BLaER1 treated with 17β-estradiol and CSF1 and Interleukin-3, amounts not matched to agents 10 nM and 100 nM (cell line): ENCODE data around the gene STARD13.

ENCODE experiments used
- H3K27ac ChIP-seq, 11 experiments: shearing (Covaris generic); formaldehyde crosslinking; 2 replicates each; pipeline ENCODE4 v1.8.1; 2022
- H3K27me3 ChIP-seq, 11 experiments: shearing (Covaris generic); formaldehyde crosslinking; 2 replicates each; pipeline ENCODE4 v1.8.1; 2022
- H3K36me3 ChIP-seq, 11 experiments: shearing (Covaris generic); formaldehyde crosslinking; 2 replicates each; pipeline ENCODE4 v1.8.1; 2022
- H3K4me1 ChIP-seq, 10 experiments: shearing (Covaris generic); formaldehyde crosslinking; 2 replicates each; pipeline ENCODE4 v1.8.1; 2022
- H3K4me2 ChIP-seq, 11 experiments: shearing (Covaris generic); formaldehyde crosslinking; 2 replicates each; pipeline ENCODE4 v1.8.1; 2022
- H3K4me3 ChIP-seq, 10 experiments: shearing (Covaris generic); formaldehyde crosslinking; 2 replicates each; pipeline ENCODE4 v1.8.1; 2022
- H3K9ac ChIP-seq, 11 experiments: shearing (Covaris generic); formaldehyde crosslinking; 2 replicates each; pipeline ENCODE4 v1.8.1; 2022
- H3K9me3 ChIP-seq, 11 experiments: shearing (Covaris generic); formaldehyde crosslinking; replicated peaks in 1 of 11; 2 replicates each; pipeline ENCODE4 v1.8.1; 2022
- H4K20me1 ChIP-seq, 11 experiments: shearing (Covaris generic); formaldehyde crosslinking; 2 replicates each; pipeline ENCODE4 v1.8.1; 2022
- Cebpa-rat ChIP-seq, 11 experiments: shearing (Covaris generic); IDR thresholded peaks; 2 replicates each; pipeline ENCODE4 v1.8.1; 2022

STARD13 gene

DNA sequence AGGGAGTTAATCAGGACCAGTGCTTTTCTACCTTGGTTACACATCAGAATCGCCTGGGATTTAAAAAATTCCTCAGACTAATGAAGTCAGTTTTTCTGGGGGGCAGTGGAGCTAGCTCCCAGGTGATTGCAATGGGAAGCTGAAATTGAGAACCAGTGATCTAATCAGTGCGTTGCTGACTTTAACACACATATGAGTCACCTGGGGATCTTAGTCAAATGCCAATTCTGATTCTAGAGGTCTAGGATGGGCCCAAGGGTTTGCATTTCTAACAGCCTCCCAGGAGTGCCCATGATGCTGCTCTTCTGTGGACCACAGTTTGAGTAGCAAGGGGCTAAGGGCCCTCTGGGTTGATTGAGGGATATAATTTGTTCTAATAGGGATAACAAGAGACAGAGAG is 214.8 kb downstream of the STARD13 start:
- Histone ChIP-seq H3K4me3 (no peak overlapping the region), H3K36me3 (no peaks in the 10 kb centered on the region), H3K9me3 (peaks cover 0 to 11% (median 0%) of the 10 kb centered on the region in 11 experiments; a peak in 1 of 22 replicates), H3K4me2 (no peak overlapping the region), H3K27ac (no peak overlapping the region), H3K4me1 (no peaks in the 10 kb centered on the region), H3K9ac (no peak overlapping the region), H4K20me1 (no peaks in the 10 kb centered on the region), H3K27me3 (no peaks in the 10 kb centered on the region)
- no peak for TF ChIP-seq Cebpa-rat (IDR thresholded peaks at IDR 0.05)

DNA sequence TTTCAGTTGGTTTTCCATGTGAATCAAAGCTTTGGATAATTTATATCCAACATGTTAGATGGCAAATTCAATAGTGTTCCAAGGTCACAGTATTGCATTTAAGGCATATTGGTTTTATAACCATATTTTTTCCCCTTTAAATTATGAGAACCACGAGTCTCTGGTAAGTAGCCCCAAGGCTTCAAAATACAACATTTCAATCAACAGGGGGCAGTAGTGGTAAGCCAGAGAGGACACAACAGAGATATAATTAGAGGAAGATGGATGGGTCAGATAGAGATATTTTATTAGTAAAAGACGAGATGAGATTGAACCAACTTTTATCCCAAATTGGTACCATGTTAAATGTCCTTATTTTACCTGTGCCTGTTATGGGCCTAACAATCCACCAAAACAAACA is 216.2 kb downstream of the STARD13 start:
- Histone ChIP-seq H3K4me2 (no peak overlapping the region), H3K27ac (no peak overlapping the region), H3K9ac (no peak overlapping the region), H3K36me3 (no peaks in the 10 kb centered on the region), H3K27me3 (no peaks in the 10 kb centered on the region), H4K20me1 (no peaks in the 10 kb centered on the region), H3K4me1 (no peaks in the 10 kb centered on the region), H3K4me3 (no peak overlapping the region), H3K9me3 (peaks cover 0 to 11% (median 0%) of the 10 kb centered on the region in 11 experiments; a peak in 1 of 22 replicates)
- TF ChIP-seq Cebpa-rat (IDR thresholded peaks at IDR 0.05), result no peak

DNA sequence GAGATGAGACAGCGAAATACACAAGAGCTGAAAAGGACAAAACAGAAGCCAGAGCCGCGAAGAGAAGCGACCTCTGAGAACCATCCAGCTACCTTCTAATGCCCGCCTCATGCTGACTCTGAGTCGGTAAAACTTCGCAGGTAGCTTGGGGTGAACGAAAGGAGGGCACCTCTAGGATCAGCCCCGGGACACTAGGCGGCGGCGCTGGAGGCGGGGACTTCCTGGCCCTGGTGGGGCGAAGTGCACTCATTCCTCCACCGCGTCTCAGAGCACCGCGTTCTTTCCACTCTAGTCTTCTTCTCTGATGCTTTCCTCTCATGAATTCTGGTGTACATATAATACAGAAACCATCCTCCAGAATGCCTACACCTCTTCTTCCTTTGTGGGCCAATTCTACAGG is 219.2 kb downstream of the STARD13 start:
- H3K9ac ChIP-seq, result no peak overlapping the region
- no peak overlapping the region for H3K27ac ChIP-seq
- no peaks in the 10 kb centered on the region for H3K27me3 ChIP-seq
- peaks cover 0 to 11% (median 0%) of the 10 kb centered on the region in 11 experiments; a peak in 2 of 22 replicates for H3K9me3 ChIP-seq
- no peaks in the 10 kb centered on the region for H4K20me1 ChIP-seq
- H3K4me1 ChIP-seq, result no peaks in the 10 kb centered on the region
- no peak overlapping the region for H3K4me2 ChIP-seq
- no peak for TF ChIP-seq Cebpa-rat (IDR thresholded peaks at IDR 0.05)
- H3K4me3 ChIP-seq, result no peak overlapping the region
- no peaks in the 10 kb centered on the region for H3K36me3 ChIP-seq

GRCh38 chr13:33060815-33061214 is 224.7 kb downstream of the STARD13 start:
- H3K4me3 ChIP-seq, result no peak overlapping the region
- no peaks in the 10 kb centered on the region for H3K36me3 ChIP-seq
- H3K27ac ChIP-seq, result no peak overlapping the region
- peaks cover 0 to 7% (median 0%) of the 10 kb centered on the region in 11 experiments; a peak in 1 of 22 replicates for H3K9me3 ChIP-seq
- peaks cover 0 to 19% (median 0%) of the 10 kb centered on the region in 10 experiments; a peak in 4 of 20 replicates for H3K4me1 ChIP-seq
- H3K9ac ChIP-seq, result no peak overlapping the region
- TF ChIP-seq Cebpa-rat (IDR thresholded peaks at IDR 0.05), result no peak
- H4K20me1 ChIP-seq, result no peaks in the 10 kb centered on the region
- H3K27me3 ChIP-seq, result no peaks in the 10 kb centered on the region
- H3K4me2 ChIP-seq, result no peak overlapping the region

GRCh38 chr13:33058776-33059327 is 226.7 kb downstream of the STARD13 start:
- Histone ChIP-seq H3K27ac (no peak overlapping the region), H4K20me1 (no peaks in the 10 kb centered on the region), H3K4me1 (peaks cover 0 to 19% (median 0%) of the 10 kb centered on the region in 10 experiments; a peak in 4 of 20 replicates)

GRCh38 chr13:33057019-33057780 is 228.4 kb downstream of the STARD13 start:
- Histone ChIP-seq H3K4me2 (no peak overlapping the region), H3K36me3 (no peaks in the 10 kb centered on the region), H4K20me1 (no peaks in the 10 kb centered on the region), H3K9me3 (peaks cover 0 to 7% (median 0%) of the 10 kb centered on the region in 11 experiments; a peak in 1 of 22 replicates), H3K4me3 (no peak overlapping the region), H3K4me1 (peaks cover 0 to 19% (median 0%) of the 10 kb centered on the region in 10 experiments; a peak in 4 of 20 replicates), H3K27me3 (no peaks in the 10 kb centered on the region), H3K9ac (no peak overlapping the region), H3K27ac (no peak overlapping the region)
- no peak for TF ChIP-seq Cebpa-rat (IDR thresholded peaks at IDR 0.05)

More at GRCh38 chr13:33058776-33059327, 226.7 kb downstream of the STARD13 start:
- Histone ChIP-seq H3K36me3 (no peaks in the 10 kb centered on the region), H3K9me3 (peaks cover 0 to 7% (median 0%) of the 10 kb centered on the region in 11 experiments; a peak in 1 of 22 replicates), H3K4me2 (peak overlapping the region in 2 of 11 experiments; percentile 11 to 43; a peak in 4 of 22 replicates), H3K4me3 (no peak overlapping the region), H3K27me3 (no peaks in the 10 kb centered on the region), H3K9ac (no peak overlapping the region)
- no peak for TF ChIP-seq Cebpa-rat (IDR thresholded peaks at IDR 0.05)

GRCh38 chr13:33053397-33054066 is 232.0 kb downstream of the STARD13 start:
- H3K4me1 ChIP-seq, result peaks cover 0 to 9% (median 0%) of the 10 kb centered on the region in 10 experiments; a peak in 4 of 20 replicates
- TF ChIP-seq Cebpa-rat (IDR thresholded peaks at IDR 0.05), result no peak
- H3K9me3 ChIP-seq, result no peaks in the 10 kb centered on the region
- H3K4me2 ChIP-seq, result no peak overlapping the region
- no peak overlapping the region for H3K4me3 ChIP-seq
- no peak overlapping the region for H3K27ac ChIP-seq
- H4K20me1 ChIP-seq, result no peaks in the 10 kb centered on the region
- no peaks in the 10 kb centered on the region for H3K36me3 ChIP-seq
- no peak overlapping the region for H3K9ac ChIP-seq
- no peaks in the 10 kb centered on the region for H3K27me3 ChIP-seq
